Right renal cortex interstitium (tissue), 3 donors: Measurements from ENCODE around the gene POLE4. TPM values are rescaled to one million over a fixed set of nuclear protein-coding genes. Genes with fewer than 3 reads are reported as not detected.

Experiments used
- DNase-seq, 3 donors: peaks; one replicate each; pipeline ENCODE4 v3.0.0-alpha.2; 2013; ENCODE audit warnings: low read depth in 3 of 3, low spot score in 2 of 3
- polyA plus RNA-seq, 3 donors: library from polyadenylated mRNA; unstranded; fragments of 120-200 nt; gene quantifications; one replicate each; pipeline ENCODE4 v1.2.1, GENCODE V29; 2013; ENCODE audit not compliant: insufficient read length in 3 of 3

POLE4 gene
- polyA plus RNA-seq, 3 donors: 43.9 to 48.3 (median 46.3) TPM

DNA sequence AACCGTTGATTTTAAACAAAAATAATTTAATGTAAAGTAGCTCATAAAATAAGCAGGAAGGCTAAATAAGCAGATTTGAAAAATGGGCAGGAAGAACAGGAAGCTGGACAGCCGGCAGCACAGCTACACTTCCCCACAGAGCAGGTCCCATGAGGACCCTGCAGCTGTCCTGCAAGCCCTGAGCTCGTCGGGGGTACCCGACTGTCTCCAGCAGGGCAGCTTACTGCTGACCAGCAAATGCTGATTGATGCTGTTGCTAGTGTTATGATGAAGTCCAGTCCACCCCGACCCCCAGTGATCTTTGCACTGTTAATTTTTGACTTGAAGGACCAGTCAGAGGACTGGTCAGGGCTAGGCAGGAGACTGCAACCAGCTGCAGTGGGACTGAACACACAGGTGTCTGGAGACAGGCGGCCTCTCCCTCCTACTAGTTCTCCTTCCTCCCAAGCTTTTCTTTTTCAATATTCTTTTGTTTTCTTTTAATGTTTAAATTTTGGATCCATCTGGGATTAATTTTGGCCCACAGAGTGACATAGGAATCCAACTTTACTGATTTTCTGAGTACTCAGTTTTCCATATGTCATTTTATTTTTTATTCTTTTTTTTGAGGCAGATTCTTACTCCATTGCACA lies 27.7 kb downstream of the POLE4 start:
- no peak for DNase-seq

DNA sequence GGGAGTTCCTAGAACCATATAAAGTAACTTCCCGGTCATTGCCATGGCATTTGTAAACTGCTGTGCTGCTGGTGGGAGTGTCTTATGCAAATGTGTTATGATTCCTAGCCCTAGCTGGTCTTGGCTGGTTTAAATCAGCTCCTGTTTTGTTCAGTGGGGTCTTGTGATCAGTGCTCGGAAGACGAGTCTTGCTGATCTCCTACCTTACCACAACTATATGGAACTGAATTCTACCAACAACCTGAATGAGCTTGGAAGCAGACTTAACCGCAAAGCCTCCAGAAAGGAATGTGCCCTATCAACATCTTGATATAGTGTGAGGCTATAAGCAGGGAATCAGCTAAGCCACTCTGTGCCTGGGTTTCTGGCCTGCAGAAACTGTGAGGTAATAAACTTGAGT lies 33.5 kb downstream of the POLE4 start:
- peak; percentile 18 to 48 (median 32) for DNase-seq

DNA sequence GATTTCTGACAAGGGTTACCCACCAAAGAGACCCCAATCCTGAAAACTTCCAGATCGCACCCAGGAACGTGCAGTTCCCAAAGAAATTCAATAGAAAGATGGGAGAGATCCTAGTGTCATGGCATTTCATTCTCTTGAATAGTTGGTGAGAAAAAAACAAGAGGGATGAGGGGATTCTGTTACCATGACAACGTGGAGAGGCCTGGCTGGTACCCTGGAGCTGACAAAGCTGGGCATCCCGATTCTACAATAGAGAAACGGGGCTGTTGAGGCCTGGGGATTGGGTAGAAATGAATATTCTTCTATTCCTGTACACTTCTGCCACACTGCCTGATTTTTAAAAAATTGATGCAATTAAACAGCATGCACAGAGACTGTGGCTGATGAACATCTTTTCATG lies 41.0 kb downstream of the POLE4 start:
- no peak for DNase-seq

DNA sequence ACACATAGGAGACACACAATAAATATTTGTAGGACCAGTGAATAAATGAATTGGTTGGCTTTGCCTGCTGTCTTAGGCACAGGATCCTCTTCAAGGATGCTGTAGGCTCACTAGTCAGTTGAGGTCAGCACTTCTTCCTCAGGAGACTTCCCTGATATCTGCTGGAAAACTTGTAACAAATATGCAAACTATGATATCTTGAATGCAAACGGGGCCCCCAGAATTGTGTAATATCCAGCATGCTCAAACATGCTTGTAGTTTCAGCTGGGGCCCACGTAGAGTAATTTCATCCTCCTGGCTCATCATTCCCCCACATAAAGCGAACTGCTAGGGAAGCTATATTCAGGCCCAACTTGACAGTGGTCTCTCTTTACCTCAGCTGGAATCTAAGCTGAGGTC lies 43.6 kb downstream of the POLE4 start:
- DNase-seq: no peak

DNA sequence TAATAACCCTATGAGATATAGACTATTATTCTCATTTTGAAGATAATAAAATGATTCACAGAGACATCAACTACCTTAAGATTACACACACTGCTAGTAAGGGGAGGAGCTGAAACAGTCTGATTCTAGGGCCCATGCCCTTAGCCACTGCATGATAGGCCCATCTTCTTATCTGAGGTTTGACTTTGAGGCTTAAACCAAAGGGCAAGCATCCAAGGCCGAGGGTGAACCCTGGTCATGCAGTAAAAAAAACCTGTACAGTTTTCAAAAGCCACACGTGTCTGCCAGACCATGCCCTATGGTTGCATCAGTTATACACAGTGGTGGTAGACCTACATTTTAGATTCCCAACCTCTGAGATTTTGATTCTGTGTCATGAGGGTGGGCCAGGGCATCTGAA lies 44.8 kb downstream of the POLE4 start:
- no peak for DNase-seq

DNA sequence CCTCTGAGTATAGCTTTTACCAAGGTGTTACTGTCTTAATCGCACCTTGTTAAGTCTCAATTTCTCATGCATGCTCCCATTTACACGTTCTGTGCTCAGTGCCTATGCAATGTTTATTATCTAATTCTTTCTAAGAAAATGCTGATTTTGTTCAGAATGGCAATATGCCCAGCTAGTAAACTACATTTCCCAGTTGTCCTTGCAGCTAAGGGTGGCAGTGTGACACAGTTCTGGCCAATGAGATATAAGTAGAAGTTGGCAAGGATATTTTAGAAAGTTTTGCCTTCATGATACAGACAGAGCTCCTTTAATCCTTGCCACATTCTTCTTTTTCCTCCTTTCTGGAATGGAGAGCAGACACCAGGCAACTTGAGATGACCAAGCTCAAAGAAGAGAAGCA lies 45.3 kb downstream of the POLE4 start:
- DNase-seq: no peak

DNA sequence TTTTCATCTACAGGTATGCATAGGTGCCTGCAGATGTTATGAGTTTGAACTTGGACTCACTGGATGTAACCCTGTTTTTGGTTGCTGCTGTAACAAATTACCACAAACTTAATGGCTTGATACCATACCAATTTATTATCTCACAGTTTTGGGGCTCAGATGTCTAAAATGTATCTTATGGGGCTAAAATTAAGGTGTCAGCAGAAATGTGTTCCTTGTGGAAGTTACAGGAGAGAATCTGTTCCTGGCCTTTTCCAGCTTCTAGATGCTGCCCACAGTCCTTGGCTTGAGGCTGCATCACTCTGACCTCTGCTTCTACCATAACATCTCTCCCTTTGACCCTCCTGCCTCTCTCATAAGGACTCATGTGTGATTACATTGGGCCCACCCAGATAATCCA lies 47.6 kb downstream of the POLE4 start:
- DNase-seq: no peak

DNA sequence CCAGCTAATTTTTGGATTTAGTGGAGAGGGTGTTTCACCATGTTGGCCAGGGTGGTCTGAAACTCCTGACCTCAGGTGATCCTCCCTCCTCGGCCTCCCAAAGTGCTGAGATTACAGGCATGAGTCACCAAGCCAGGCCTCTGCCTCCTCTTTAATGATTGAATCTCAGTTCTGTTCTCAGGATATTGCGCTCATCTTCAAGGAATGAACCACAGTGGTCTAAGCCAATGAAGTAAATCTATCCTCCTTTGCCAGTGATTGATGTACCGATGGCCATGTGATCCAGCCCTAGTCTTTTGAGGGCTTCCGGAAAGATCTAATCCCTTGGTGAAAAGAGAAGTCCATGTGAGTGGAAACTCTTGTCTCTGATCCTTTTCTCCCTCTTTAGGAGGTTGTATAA lies 48.6 kb downstream of the POLE4 start:
- no peak for DNase-seq

DNA sequence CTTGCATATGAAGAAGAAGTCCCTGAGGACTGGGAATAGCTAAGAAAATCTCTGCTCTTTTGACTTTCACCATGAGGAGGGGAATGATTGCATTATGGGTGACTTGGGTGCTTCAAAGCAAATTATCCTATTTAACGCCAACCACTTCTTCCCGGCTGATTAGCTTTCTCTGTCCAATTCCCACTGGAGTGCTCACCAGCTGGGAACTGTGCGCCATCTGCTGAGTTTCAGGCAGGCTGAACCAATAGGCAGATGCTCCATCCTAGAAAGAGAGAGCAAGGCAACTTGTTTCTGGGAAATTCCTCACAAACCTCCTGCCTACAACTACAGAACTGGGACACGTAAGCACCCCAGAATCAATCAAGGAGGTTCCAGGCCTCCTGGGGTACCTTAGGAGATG lies 49.4 kb downstream of the POLE4 start:
- DNase-seq: no peak

DNA sequence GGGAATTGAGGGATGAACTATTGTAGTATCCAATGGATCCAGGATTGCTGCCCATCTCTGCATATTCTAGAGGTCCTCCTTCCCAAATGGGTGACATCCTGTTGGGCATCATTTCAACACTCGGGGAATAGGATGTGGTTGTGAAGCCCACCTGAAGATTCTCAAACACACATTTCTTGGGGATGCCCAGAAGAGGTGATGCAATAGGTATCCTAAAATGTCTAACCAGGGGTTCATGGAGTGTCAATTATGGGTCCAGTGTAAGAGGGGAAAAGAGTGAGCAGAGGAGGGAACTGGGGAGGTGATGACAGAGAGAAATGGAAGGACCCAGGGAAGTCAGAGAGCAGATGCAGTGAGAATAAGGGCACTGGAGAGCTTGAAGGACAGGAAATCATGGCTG lies 52.1 kb downstream of the POLE4 start:
- no peak for DNase-seq

DNA sequence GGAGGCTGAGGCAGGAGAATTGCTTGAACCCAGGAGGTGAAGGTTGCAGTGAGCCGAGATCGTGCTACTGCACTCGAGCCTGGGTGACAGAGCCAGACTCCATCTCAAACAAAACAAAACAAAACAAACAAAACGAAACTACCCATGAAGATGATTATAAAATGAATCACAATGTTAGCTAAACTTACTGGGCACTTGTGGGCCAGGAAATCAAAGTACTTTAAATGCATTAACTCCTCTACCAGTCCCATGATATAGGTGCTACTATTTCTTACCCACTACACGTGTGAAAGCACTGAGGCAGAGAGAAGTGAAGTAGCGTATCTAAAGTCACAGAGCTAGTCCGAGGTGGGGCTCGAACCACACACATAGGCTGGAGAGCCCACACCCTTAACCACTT lies 53.6 kb downstream of the POLE4 start:
- DNase-seq: no peak

DNA sequence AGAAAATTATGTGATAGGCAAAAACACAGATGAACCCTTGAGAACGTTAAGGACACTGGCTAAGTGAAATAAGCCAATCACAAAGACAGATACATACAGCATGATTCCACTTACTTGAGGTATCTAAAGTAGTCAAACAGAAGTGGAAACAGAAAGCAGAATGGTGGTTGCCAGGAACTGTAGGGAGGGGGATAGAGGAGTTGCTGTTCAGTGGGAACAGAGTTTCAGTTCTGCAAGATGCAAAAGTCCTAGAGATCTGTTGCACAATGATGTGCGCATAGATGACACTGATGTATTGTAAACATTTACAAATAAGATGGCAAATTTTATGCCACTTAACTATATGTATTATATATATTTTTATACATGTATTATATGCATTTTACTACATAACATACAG lies 59.7 kb downstream of the POLE4 start:
- DNase-seq: no peak

Other genes starting within 250 kb of the POLE4 start
- gene HK2, start 124.5 kb upstream of the POLE4 start, polyA plus RNA-seq: 10 to 100 TPM; 10.1 to 11.6 (median 10.6) TPM
- 1 to 10 TPM; 1.7 to 2.3 (median 1.9) TPM for gene TACR1, start 240.9 kb downstream of the POLE4 start, polyA plus RNA-seq